ENCODE results near the gene FUT7. TPM values are rescaled to one million over a fixed set of nuclear protein-coding genes. Genes with fewer than 3 reads are reported as not detected.

The FUT7 gene
- total RNA-seq, 1 donor from 2014 or later, result 5.0 TPM

DNA sequence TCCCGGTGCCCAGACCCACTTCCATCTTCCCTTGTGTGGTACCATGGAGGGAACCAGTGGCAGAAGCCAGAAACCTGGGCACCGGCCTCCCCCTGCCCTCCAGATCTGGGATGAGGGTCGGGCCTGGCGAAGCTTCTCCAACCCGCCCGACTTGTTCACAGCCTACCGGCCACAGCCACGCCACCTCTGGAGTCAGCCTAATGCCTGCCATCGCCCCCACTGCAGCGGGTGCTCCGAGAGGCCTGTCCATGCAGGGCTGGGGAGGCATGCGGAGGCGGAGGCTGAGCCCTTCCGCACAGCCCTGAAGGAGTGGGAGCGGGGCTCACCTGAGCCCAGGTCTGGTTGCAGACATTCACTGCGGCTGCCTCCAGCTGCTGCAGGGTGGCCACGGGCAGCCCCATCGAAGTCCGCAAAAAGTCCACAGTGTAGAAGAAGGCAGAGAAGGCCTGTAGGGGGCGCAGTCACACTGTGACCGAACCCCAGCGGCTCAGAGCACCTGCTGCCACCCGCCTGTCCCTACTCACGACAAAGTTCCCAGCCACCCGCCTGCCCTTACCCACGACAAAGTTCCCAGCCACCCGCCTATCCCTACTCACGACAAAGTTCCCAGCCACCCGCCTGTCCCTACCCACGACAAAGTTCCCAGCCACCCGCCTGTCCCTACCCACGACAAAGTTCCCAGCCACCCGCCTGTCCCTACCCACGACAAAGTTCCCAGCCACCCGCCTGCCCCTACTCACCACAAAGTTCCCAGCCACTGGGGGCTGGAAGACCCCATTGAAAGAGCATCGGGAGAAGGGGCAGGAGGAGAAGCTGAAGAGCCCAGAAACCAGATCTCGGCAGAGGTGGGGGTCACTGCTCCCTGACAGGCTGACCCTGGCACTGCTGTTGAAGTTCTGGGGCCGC, 17.9 kb upstream of the FUT7 start:
- Mint-ChIP-seq H3K27me3 (peaks cover 32% of the 10 kb centered on the region), H3K4me3 (no peak overlapping the region), H3K36me3 (ENCODE audit: low read depth) (no peaks in the 10 kb centered on the region), H3K27ac (no peak overlapping the region), H3K4me1 (peaks cover 15% of the 10 kb centered on the region), H3K9me3 (no peaks in the 10 kb centered on the region)
- POLR2A ChIA-PET, result interaction anchor here (1.4 kb wide), 1 partner anchor 80 kb away, joined by 3 read pairs; no protein-coding TSS in a partner anchor
- no peak for ATAC-seq (ENCODE audit: low read depth)
- no peak for DNase-seq
- intact Hi-C loops (cut with micrococcal nuclease), result loop anchor here (10.0 kb wide), 1 partner anchor 75 kb away; no protein-coding TSS in a partner anchor
- CTCF ChIA-PET, result no interaction called here
- TF ChIP-seq, protein P1, sequence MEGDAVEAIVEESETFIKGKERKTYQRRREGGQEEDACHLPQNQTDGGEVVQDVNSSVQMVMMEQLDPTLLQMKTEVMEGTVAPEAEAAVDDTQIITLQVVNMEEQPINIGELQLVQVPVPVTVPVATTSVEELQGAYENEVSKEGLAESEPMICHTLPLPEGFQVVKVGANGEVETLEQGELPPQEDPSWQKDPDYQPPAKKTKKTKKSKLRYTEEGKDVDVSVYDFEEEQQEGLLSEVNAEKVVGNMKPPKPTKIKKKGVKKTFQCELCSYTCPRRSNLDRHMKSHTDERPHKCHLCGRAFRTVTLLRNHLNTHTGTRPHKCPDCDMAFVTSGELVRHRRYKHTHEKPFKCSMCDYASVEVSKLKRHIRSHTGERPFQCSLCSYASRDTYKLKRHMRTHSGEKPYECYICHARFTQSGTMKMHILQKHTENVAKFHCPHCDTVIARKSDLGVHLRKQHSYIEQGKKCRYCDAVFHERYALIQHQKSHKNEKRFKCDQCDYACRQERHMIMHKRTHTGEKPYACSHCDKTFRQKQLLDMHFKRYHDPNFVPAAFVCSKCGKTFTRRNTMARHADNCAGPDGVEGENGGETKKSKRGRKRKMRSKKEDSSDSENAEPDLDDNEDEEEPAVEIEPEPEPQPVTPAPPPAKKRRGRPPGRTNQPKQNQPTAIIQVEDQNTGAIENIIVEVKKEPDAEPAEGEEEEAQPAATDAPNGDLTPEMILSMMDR (IDR thresholded peaks at IDR 0.05), result no peak

DNA sequence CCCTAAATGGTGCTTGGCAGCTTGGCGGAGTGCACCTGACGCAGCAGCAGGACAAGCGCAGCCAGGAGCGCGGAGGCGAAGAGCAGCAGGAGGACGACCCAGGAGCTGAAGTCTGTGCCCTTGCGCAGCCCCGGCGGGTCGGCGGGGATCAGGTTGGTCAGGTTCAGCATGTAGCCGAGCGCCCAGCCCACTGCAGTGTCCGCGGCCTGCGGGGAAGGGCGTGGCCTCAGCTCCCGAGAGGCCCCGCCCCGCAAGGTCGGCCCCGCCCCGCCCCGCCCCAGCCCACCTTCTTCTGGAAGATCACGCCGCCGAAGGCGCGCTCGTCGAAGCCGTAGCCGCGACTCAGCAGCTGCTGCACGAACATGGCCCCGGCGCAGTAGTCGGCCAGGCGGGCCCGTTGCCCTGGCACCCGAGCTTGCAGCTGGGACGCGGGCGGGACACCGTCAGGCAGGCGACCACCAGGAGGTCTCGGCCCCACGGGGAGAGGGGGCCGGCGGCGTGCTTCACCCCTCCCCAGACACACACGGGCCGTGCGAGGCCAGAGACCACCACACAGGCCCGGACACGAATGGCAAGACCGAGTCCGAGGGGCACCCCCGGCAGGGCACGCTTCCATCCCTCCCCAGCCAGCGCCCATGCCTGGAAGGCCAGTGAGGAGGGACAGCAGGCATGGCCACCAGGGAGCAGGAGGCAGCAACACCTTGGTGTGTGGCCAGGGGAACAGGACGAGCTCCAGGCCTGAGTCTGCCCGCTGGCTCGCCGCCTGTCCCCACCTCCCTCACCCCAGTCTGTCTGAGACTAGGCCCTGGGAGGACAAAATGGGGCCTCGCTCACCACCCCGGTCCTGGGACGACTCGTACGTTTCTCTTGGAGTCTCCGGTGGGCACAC, 17.0 kb upstream of the FUT7 start:
- H3K27ac Mint-ChIP-seq, result no peak overlapping the region
- no peaks in the 10 kb centered on the region for H3K36me3 Mint-ChIP-seq (ENCODE audit: low read depth)
- no peak for ATAC-seq (ENCODE audit: low read depth)
- intact Hi-C loops (cut with micrococcal nuclease), result loop anchor here (10.0 kb wide), 1 partner anchor 76 kb away; no protein-coding TSS in a partner anchor
- DNase-seq, result no peak
- ChIA-PET POLR2A (interaction anchor here (1.1 to 1.4 kb wide), 2 partner anchors 38 to 81 kb away, joined by 3 read pairs; partner anchors contain the start of gene MAN1B1), CTCF (interaction anchor here (1.0 to 3.1 kb wide), 3 partner anchors 13 to 22 kb away, joined by 3 to 17 read pairs (median 3); partner anchors contain the start of gene SAPCD2)
- TF ChIP-seq, protein P1 (IDR thresholded peaks at IDR 0.05), result no peak
- H3K4me1 Mint-ChIP-seq, result peaks cover 19% of the 10 kb centered on the region
- no peak overlapping the region for H3K4me3 Mint-ChIP-seq
- H3K9me3 Mint-ChIP-seq, result no peaks in the 10 kb centered on the region
- H3K27me3 Mint-ChIP-seq, result peaks cover 36% of the 10 kb centered on the region

DNA sequence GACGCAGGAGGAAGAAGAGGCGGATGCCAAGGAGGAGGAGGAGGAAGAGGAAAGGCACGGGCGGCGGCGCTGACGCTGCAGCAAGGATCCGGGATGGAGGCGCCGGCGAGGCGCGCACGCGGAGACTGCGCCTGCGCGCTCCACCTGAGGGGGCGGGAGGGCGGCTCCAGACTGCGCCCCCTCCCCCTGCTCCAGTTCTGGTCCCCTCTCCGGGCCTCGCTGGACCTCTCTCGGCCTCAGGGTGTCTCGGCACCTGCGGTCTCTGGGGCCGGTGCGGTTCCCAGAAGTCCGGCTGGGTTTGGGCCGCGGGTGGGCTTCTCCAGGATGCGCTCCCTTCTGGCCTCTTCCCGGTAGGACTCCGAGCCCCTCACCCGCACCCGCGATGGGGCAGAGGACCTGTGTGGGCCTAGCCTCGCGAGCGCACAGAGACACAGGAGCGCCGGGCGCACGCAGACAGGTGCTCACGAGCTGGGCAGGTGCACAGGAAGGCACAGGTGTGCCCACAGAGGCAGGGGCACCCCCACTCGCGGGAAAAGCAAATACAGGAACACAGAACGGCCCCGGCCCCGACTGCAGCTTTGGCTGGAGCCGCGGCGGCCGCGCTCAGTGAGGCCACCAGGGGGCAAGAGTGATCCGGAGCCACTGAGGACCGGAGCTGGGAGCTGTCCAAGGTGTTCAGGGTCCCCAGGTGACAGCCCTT, 14.3 kb upstream of the FUT7 start, which contains the start of gene NPDC1:
NPDC1 (minus strand) TSS at position 90 of the 700 bp plus-strand sequence. CDS start 188 bp downstream, outside the sequence.
- ATAC-seq (ENCODE audit: low read depth) (peak; percentile 93), DNase-seq (peak; percentile 76)
- CTCF ChIA-PET, result interaction anchor here (0.6 to 3.1 kb wide), 34 partner anchors 10 to 542 kb away, joined by 3 to 21 read pairs (median 4); partner anchors contain the start of genes AJM1, CYSRT1, FUT7 and LCN8
- intact Hi-C loops (cut with micrococcal nuclease), result loop anchor here (1.0 to 10.0 kb wide), 4 partner anchors 21 to 190 kb away; partner anchors contain the start of gene RNF224
- peaks cover 16% of the 10 kb centered on the region for H3K4me1 Mint-ChIP-seq
- TF ChIP-seq, protein P1 (IDR thresholded peaks at IDR 0.05), result peak; percentile 72
- no peaks in the 10 kb centered on the region for H3K36me3 Mint-ChIP-seq (ENCODE audit: low read depth)
- H3K4me3 Mint-ChIP-seq, result peak within 1 kb of the TSS; percentile 2
- peaks cover 34% of the 10 kb centered on the region for H3K27me3 Mint-ChIP-seq
- POLR2A ChIA-PET, result interaction anchor here (0.6 to 1.5 kb wide), 18 partner anchors 11 to 841 kb away, joined by 3 to 14 read pairs (median 4); partner anchors contain the start of genes AJM1, FUT7, LHX3 and MAN1B1
- H3K9me3 Mint-ChIP-seq, result no peaks in the 10 kb centered on the region
- no peak within 1 kb of the TSS for H3K27ac Mint-ChIP-seq

DNA sequence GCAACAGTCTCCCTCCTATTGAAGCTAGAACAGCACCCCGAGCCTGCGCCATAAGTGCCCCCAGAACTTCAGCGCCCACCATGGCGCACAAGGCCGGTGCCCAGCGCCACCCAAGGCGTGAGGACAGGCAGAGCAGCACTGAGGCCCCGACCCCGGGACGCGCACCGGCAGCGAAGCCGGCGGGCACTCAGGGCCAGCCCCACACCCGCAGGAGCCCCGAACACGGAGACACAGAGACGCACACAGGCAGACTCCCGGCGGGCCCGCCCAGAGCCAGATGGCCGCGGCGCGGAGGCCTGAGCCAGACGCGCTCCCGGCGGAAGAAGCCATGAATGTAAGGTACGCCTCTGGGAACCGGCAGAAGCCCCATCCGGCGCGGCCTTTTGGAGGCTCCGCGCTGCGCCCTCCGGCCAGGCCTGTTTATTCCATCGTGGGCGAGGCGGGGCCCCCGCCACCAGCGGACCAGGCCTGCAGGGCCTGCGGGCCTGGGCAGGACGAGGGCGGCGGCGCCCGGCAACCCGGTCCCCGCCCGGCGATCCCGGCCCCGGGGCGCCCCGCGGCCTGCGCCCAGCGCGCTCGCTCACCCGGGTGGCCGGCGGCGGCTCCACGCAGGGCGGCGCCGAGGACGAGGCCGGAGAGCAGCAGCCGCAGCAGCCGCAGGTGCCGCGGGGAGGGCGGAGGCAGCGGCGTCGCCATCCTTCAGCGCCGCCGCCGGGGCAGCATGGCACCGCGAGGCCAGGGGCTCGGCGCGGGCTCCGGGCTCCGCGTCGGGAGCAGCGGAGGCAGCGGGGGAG, 13.6 kb upstream of the FUT7 start:
- ChIA-PET CTCF (interaction anchor here (1.3 kb wide), 1 partner anchor 10 kb away, joined by 7 read pairs; no protein-coding TSS in a partner anchor), POLR2A (interaction anchor here (1.0 kb wide), 1 partner anchor 49 kb away, joined by 3 read pairs; the partner anchor contains the start of gene CLIC3)
- Mint-ChIP-seq H3K4me3 (no peak overlapping the region), H3K27ac (no peak overlapping the region), H3K36me3 (ENCODE audit: low read depth) (no peaks in the 10 kb centered on the region), H3K9me3 (no peaks in the 10 kb centered on the region), H3K4me1 (peaks cover 16% of the 10 kb centered on the region), H3K27me3 (peaks cover 33% of the 10 kb centered on the region)
- intact Hi-C loops (cut with micrococcal nuclease), result loop anchor here (1.0 to 10.0 kb wide), 4 partner anchors 22 to 191 kb away; partner anchors contain the start of gene RNF224
- TF ChIP-seq, protein P1 (IDR thresholded peaks at IDR 0.05), result no peak
- DNase-seq (no peak), ATAC-seq (ENCODE audit: low read depth) (no peak)

All from activated B cell treated with CpG ODN at 0.5 μM for 24 hours (primary cell).